ENCODE measurements around the gene HSF2BP. TPM values are rescaled to one million over a fixed set of nuclear protein-coding genes. Genes with fewer than 3 reads are reported as not detected.
"Not testable (repeated sequence)": the region's sequence is repeated elsewhere in the genome, so short reads cannot be mapped to it uniquely, and the experiment has no call there.

Gene HSF2BP
- total and polyA plus RNA-seq, 2 of the 8 experiments (the other 6 are each of a cell fraction or from before 2014, with no cell fraction given) = 0.51 to 0.93 TPM

GRCh38 chr21:43503075-43503750 lies 156.1 kb downstream of the HSF2BP start:
- H3K36me3 ChIP-seq (ENCODE audit: control insufficient read depth in 2 of 4, insufficient read depth in 4 of 4, low read length in 3 of 4); H3K18ac ChIP-seq (ENCODE audit: extremely low read depth, low read length); CTCF ChIA-PET (ENCODE audit: partially characterized antibody); POLR2A ChIA-PET (ENCODE audit: partially characterized antibody); H3K27me3 ChIP-seq (replicated peaks in 1 of 4; ENCODE audit: control insufficient read depth in 3 of 4, extremely low read depth in 1 of 4, insufficient read depth in 3 of 4, low read length in 3 of 4); H2BK12ac ChIP-seq (ENCODE audit: low read depth, low read length); H3K4me2 ChIP-seq (ENCODE audit: insufficient read depth in 1 of 2, low read depth in 2 of 2, low read length in 2 of 2); H3K4me1 ChIP-seq (replicated peaks in 1 of 4; ENCODE audit: control insufficient read depth in 3 of 4, insufficient read depth in 4 of 4, low read length in 3 of 4); H2AK5ac ChIP-seq (ENCODE audit: low read depth, low read length); H3K79me2 ChIP-seq (ENCODE audit: control insufficient read depth in 1 of 2, insufficient read depth in 2 of 2, low read length in 2 of 2); H3K9ac ChIP-seq (replicated peaks in 1 of 4; ENCODE audit: extremely low read depth in 1 of 4, low read depth in 3 of 4, low read length in 3 of 4); DNase-seq (ENCODE audit: low read depth in 1 of 2, low spot score in 2 of 2); H2BK20ac ChIP-seq (ENCODE audit: low read length); H3K79me1 ChIP-seq (ENCODE audit: low read depth, low read length); H3K23ac ChIP-seq (ENCODE audit: insufficient read length); FAIRE-seq; H2BK5ac ChIP-seq (ENCODE audit: low read depth, low read length); H3K23me2 ChIP-seq (ENCODE audit: low read depth, low read length); H3K27ac ChIP-seq (ENCODE audit: low read depth, low read length); H2AFZ ChIP-seq (ENCODE audit: low read length); H2BK15ac ChIP-seq (ENCODE audit: low read length); H4K91ac ChIP-seq (replicated peaks; ENCODE audit: insufficient read length, low read length); H4K20me1 ChIP-seq (replicated peaks in 1 of 2; ENCODE audit: control insufficient read depth in 1 of 2, insufficient read depth in 2 of 2, low read length in 2 of 2); H4K8ac ChIP-seq (ENCODE audit: extremely low read depth, insufficient read depth, low read length); H3K56ac ChIP-seq (replicated peaks; ENCODE audit: insufficient read length, low read depth, low read length); H3K14ac ChIP-seq (ENCODE audit: insufficient read length); H3K4me3 ChIP-seq (ENCODE audit: extremely low read depth in 1 of 4, insufficient read depth in 2 of 4, low read depth in 3 of 4, low read length in 4 of 4); H3K9me3 ChIP-seq (ENCODE audit: insufficient read depth in 2 of 2, low read depth in 1 of 2, low read length in 1 of 2); H2BK120ac ChIP-seq (replicated peaks; ENCODE audit: low read depth, low read length); H4K5ac ChIP-seq (ENCODE audit: insufficient read length, low read depth, low read length); H3K4ac ChIP-seq (replicated peaks; ENCODE audit: insufficient read length, low read depth, low read length): not testable (repeated sequence)
- no CpG with 5 or more reads among the region's 15 CpGs for WGBS, 2 experiments (ENCODE audit: extremely low coverage in 1 of 2, insufficient coverage in 1 of 2, insufficient read length in 1 of 2, insufficient replicate concordance in 2 of 2, low coverage in 1 of 2, low lambda C conversion rate in 2 of 2, missing lambda C conversion rate in 1 of 2)

GRCh38 chr21:43502407-43503071 lies 156.7 kb downstream of the HSF2BP start:
- H3K27ac ChIP-seq (ENCODE audit: low read depth, low read length); H2BK20ac ChIP-seq (ENCODE audit: low read length); H3K36me3 ChIP-seq (ENCODE audit: control insufficient read depth in 2 of 4, insufficient read depth in 4 of 4, low read length in 3 of 4); H2BK120ac ChIP-seq (replicated peaks; ENCODE audit: low read depth, low read length); H3K27me3 ChIP-seq (replicated peaks in 1 of 4; ENCODE audit: control insufficient read depth in 3 of 4, extremely low read depth in 1 of 4, insufficient read depth in 3 of 4, low read length in 3 of 4); H2AFZ ChIP-seq (ENCODE audit: low read length); H3K4me1 ChIP-seq (replicated peaks in 1 of 4; ENCODE audit: control insufficient read depth in 3 of 4, insufficient read depth in 4 of 4, low read length in 3 of 4); H2BK12ac ChIP-seq (ENCODE audit: low read depth, low read length); CTCF ChIA-PET (ENCODE audit: partially characterized antibody); H3K9me3 ChIP-seq (ENCODE audit: insufficient read depth in 2 of 2, low read depth in 1 of 2, low read length in 1 of 2); H3K23ac ChIP-seq (ENCODE audit: insufficient read length); H3K4ac ChIP-seq (replicated peaks; ENCODE audit: insufficient read length, low read depth, low read length); H3K23me2 ChIP-seq (ENCODE audit: low read depth, low read length); H3K14ac ChIP-seq (ENCODE audit: insufficient read length); H4K20me1 ChIP-seq (replicated peaks in 1 of 2; ENCODE audit: control insufficient read depth in 1 of 2, insufficient read depth in 2 of 2, low read length in 2 of 2); H2AK5ac ChIP-seq (ENCODE audit: low read depth, low read length); H4K5ac ChIP-seq (ENCODE audit: insufficient read length, low read depth, low read length); H4K91ac ChIP-seq (replicated peaks; ENCODE audit: insufficient read length, low read length); H3K9ac ChIP-seq (replicated peaks in 1 of 4; ENCODE audit: extremely low read depth in 1 of 4, low read depth in 3 of 4, low read length in 3 of 4); H3K79me2 ChIP-seq (ENCODE audit: control insufficient read depth in 1 of 2, insufficient read depth in 2 of 2, low read length in 2 of 2); DNase-seq (ENCODE audit: low read depth in 1 of 2, low spot score in 2 of 2); H3K18ac ChIP-seq (ENCODE audit: extremely low read depth, low read length); FAIRE-seq; POLR2A ChIA-PET (ENCODE audit: partially characterized antibody); H3K56ac ChIP-seq (replicated peaks; ENCODE audit: insufficient read length, low read depth, low read length); H4K8ac ChIP-seq (ENCODE audit: extremely low read depth, insufficient read depth, low read length); H2BK5ac ChIP-seq (ENCODE audit: low read depth, low read length); H3K4me3 ChIP-seq (ENCODE audit: extremely low read depth in 1 of 4, insufficient read depth in 2 of 4, low read depth in 3 of 4, low read length in 4 of 4); H3K4me2 ChIP-seq (ENCODE audit: insufficient read depth in 1 of 2, low read depth in 2 of 2, low read length in 2 of 2); H3K79me1 ChIP-seq (ENCODE audit: low read depth, low read length); H2BK15ac ChIP-seq (ENCODE audit: low read length): not testable (repeated sequence)
- no CpG with 5 or more reads among the region's 23 CpGs for WGBS, 2 experiments (ENCODE audit: extremely low coverage in 1 of 2, insufficient coverage in 1 of 2, insufficient read length in 1 of 2, insufficient replicate concordance in 2 of 2, low coverage in 1 of 2, low lambda C conversion rate in 2 of 2, missing lambda C conversion rate in 1 of 2)
